ENCODE data around the gene GMEB2. TPM values are rescaled to one million over a fixed set of nuclear protein-coding genes. Genes with fewer than 3 reads are reported as not detected.

Gene GMEB2
- total and polyA plus RNA-seq, 7 experiments from 2014 or later: 11.0 to 30.2 (median 21.9) TPM

DNA sequence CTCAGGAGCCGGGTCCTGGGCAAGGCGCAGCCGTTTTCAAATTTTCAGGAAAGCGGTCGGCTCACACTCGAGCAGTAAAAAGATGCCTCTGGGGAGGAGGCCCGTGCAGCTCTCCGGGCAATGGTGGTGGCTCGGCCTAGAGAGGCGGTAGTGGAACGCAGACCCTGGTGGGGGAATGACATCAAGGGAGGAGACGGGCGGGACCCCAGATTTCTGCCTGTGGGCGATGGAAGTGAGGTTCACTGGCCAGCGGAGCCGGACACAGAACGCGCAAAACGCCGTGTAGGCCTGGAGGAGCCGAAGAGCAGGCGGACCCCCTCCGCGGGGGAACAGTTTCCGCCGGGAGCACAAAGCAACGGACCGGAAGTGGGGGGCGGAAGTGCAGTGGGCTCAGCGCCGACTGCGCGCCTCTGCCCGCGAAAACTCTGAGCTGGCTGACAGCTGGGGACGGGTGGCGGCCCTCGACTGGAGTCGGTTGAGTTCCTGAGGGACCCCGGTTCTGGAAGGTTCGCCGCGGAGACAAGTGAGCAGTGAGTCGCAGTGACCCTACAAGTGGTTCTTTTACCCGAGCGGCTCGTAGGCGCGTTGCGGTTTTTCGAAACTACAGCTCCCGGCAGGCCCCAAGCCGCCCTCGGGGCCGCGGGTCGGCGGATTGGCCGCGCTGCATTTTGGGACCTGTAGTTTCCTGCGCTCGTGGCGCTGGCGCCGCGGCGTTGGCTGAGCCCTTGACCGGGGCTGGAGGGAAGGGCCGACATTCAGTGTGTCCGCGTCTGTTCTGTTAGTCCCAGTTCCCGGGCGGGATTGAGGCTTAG, 31.2 kb upstream of the GMEB2 start, which contains the start of gene RTEL1:
RTEL1 (plus strand) TSS at position 376 of the 812 bp plus-strand sequence. CDS start 1,091 bp downstream, outside the sequence.
- ATAC-seq (peak; percentile 90), DNase-seq (peak; percentile 79 to 99 (median 89))
- Histone ChIP-seq H3K36me3 (ENCODE audit: control insufficient read depth in 2 of 3, insufficient read depth in 3 of 3, low read length in 3 of 3) (peaks cover 0 to 28% (median 0%) of the 10 kb centered on the region in 3 experiments), H3K4me1 (ENCODE audit: control insufficient read depth in 2 of 2, insufficient read depth in 2 of 2, low read length in 2 of 2) (peaks cover 18 to 20% of the 10 kb centered on the region in 2 donors), H3K4me3 (ENCODE audit: low read length) (peak within 1 kb of the TSS; percentile 100), H3K27me3 (ENCODE audit: control insufficient read depth in 2 of 2, insufficient read depth in 2 of 2, low read length in 2 of 2) (no peaks in the 10 kb centered on the region), H3K27ac (ENCODE audit: low read depth, low read length) (peak within 1 kb of the TSS; percentile 83), H3K9me3 (ENCODE audit: control insufficient read depth in 2 of 3, low read length in 3 of 3) (no peaks in the 10 kb centered on the region)
- ChIA-PET CTCF (interaction anchor here (0.7 to 1.3 kb wide), 5 partner anchors 14 to 208 kb away, joined by 3 to 4 read pairs (median 3); no protein-coding TSS in a partner anchor), POLR2A (interaction anchor here (0.6 to 4.5 kb wide), 19 partner anchors 9 to 322 kb away, joined by 3 to 53 read pairs (median 4); partner anchors contain the start of genes GMEB2, HELZ2, LIME1 and PPDPF)
- peaks cover 14 to 57% (median 36%) of the 10 kb centered on the region in 7 donors for H3K4me1 Mint-ChIP-seq
- H3K9me3 Mint-ChIP-seq: no peaks in the 10 kb centered on the region
- peak within 1 kb of the TSS; percentile 93 to 97 (median 95) for H3K27ac Mint-ChIP-seq
- H3K27me3 Mint-ChIP-seq: peaks cover 0 to 2% (median 0%) of the 10 kb centered on the region in 5 donors
- H3K4me3 Mint-ChIP-seq: peak within 1 kb of the TSS; percentile 86 to 97 (median 94)
- intact Hi-C loops (cut with micrococcal nuclease): loop anchor here (1.0 to 10.0 kb wide), 11 partner anchors 16 to 1273 kb away; partner anchors contain the start of genes ARFRP1 (in 2 of the 2), GMEB2 (in 2 of the 2), PRPF6 (in 2 of the 2) and LIME1 (in 1 of the 2)
- H3K36me3 Mint-ChIP-seq: peaks cover 0 to 8% (median 0%) of the 10 kb centered on the region in 5 donors

DNA sequence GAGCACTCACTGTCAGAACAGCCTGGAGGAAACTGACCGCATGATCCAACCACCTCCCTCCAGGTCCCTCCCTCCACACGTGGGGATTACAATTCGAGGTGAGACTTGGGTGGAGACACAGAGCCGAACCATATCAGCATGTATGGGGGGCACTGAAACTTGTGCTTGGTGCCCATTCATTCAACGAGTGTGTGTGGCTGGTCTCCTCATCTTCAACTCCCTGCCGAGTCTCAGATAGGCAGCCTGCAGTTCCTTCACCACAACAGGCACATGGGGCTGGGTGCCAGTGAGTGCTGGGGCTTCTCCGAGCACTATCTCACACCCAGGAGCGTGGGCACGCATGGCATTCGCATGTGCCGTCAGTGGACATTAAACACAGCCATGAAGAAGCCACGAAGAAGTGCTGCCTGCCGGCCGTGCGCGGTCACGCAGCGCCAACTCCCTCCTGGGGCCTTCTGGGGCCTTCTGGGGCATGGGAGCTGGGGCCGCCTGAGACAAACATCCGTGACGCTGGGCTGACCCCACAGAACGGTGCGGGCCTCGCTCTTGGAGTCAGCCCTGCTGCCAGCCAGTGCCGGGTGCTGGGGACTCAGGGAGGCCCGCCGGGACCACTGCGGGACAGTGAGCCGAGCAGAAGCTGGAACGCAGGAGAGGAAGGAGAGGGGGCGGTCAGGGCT, 30.5 kb upstream of the GMEB2 start:
- DNase-seq: no peak
- H3K27me3 Mint-ChIP-seq: peaks cover 0 to 2% (median 0%) of the 10 kb centered on the region in 5 donors
- H3K27ac Mint-ChIP-seq: peak overlapping the region; percentile 93 to 97 (median 95)
- Histone ChIP-seq H3K9me3 (ENCODE audit: control insufficient read depth in 2 of 3, low read length in 3 of 3) (no peaks in the 10 kb centered on the region), H3K4me1 (ENCODE audit: control insufficient read depth in 2 of 2, insufficient read depth in 2 of 2, low read length in 2 of 2) (peaks cover 18 to 20% of the 10 kb centered on the region in 2 donors), H3K27ac (ENCODE audit: low read depth, low read length) (peak overlapping the region; percentile 83), H3K27me3 (ENCODE audit: control insufficient read depth in 2 of 2, insufficient read depth in 2 of 2, low read length in 2 of 2) (no peaks in the 10 kb centered on the region), H3K36me3 (ENCODE audit: control insufficient read depth in 2 of 3, insufficient read depth in 3 of 3, low read length in 3 of 3) (peaks cover 0 to 22% (median 0%) of the 10 kb centered on the region in 3 experiments), H3K4me3 (ENCODE audit: low read length) (peak overlapping the region; percentile 100)
- ChIA-PET CTCF (interaction anchor here (0.7 to 1.3 kb wide), 4 partner anchors 14 to 114 kb away, joined by 3 to 4 read pairs (median 3); no protein-coding TSS in a partner anchor), POLR2A (interaction anchor here (0.6 to 4.5 kb wide), 10 partner anchors 8 to 217 kb away, joined by 4 to 53 read pairs (median 8); partner anchors contain the start of genes GMEB2, LIME1, PPDPF and PTK6)
- H3K4me1 Mint-ChIP-seq: peaks cover 14 to 57% (median 36%) of the 10 kb centered on the region in 7 donors
- no peaks in the 10 kb centered on the region for H3K9me3 Mint-ChIP-seq
- peaks cover 0 to 7% (median 0%) of the 10 kb centered on the region in 5 donors for H3K36me3 Mint-ChIP-seq
- no peak for ATAC-seq
- intact Hi-C loops (cut with micrococcal nuclease): loop anchor here in 1 of 2 donors (10.0 kb wide), 1 partner anchor 1273 kb away; the partner anchor contains the start of gene RPS21
- peak overlapping the region; percentile 86 to 97 (median 94) for H3K4me3 Mint-ChIP-seq

DNA sequence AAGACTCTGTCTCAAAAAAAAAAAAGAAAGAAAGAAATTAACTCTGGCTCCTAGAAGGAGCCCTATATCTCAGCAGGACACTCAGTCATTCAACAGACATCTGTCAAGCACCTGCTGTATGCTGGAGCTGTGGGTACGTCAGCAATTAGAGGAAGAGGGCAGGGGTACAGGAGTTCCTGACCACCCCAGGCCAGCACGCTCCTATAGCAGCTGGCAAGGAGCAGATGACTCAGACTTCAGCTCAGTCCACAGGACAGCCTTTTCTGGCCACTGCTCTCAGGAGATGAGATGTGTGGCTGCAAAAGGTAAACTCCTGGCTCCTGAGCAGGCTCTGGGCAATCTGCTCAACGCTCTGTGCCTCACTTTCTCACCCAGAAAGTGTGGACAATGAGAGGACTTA, 29.6 kb upstream of the GMEB2 start:
- DNase-seq (no peak), ATAC-seq (no peak)
- Histone ChIP-seq H3K4me3 (ENCODE audit: low read length) (no peak overlapping the region), H3K4me1 (ENCODE audit: control insufficient read depth in 2 of 2, insufficient read depth in 2 of 2, low read length in 2 of 2) (peaks cover 18 to 25% of the 10 kb centered on the region in 2 donors), H3K27ac (ENCODE audit: low read depth, low read length) (no peak overlapping the region), H3K9me3 (ENCODE audit: control insufficient read depth in 2 of 3, low read length in 3 of 3) (no peaks in the 10 kb centered on the region), H3K27me3 (ENCODE audit: control insufficient read depth in 2 of 2, insufficient read depth in 2 of 2, low read length in 2 of 2) (no peaks in the 10 kb centered on the region), H3K36me3 (ENCODE audit: control insufficient read depth in 2 of 3, insufficient read depth in 3 of 3, low read length in 3 of 3) (peaks cover 0 to 13% (median 0%) of the 10 kb centered on the region in 3 experiments)
- intact Hi-C loops (cut with micrococcal nuclease): loop anchor here in 1 of 2 donors (10.0 kb wide), 1 partner anchor 1272 kb away; the partner anchor contains the start of gene RPS21
- Mint-ChIP-seq H3K4me1 (peaks cover 18 to 60% (median 39%) of the 10 kb centered on the region in 7 donors), H3K27me3 (peaks cover 0 to 6% (median 0%) of the 10 kb centered on the region in 5 donors), H3K27ac (peak overlapping the region in 3 of 9 donors; percentile 43 to 96 (median 95)), H3K36me3 (peaks cover 0 to 4% (median 0%) of the 10 kb centered on the region in 5 donors), H3K4me3 (peak overlapping the region in 5 of 10 donors; percentile 14 to 95 (median 25)), H3K9me3 (peaks cover 0 to 3% (median 0%) of the 10 kb centered on the region in 11 donors)
- ChIA-PET POLR2A (interaction anchor here (0.7 to 4.5 kb wide), 3 partner anchors 16 to 117 kb away, joined by 4 to 53 read pairs (median 13); partner anchors contain the start of gene LIME1), CTCF (no interaction called here)

- intact Hi-C loops (cut with micrococcal nuclease): loop anchor here in 1 of 2 donors (10.0 kb wide), 1 partner anchor 1270 kb away; the partner anchor contains the start of gene RPS21
- peak overlapping the region in 5 of 10 donors; percentile 20 to 90 (median 78) for H3K4me3 Mint-ChIP-seq
- peaks cover 0 to 13% (median 0%) of the 10 kb centered on the region in 5 donors for H3K27me3 Mint-ChIP-seq
- Histone ChIP-seq H3K4me1 (ENCODE audit: control insufficient read depth in 2 of 2, insufficient read depth in 2 of 2, low read length in 2 of 2) (peaks cover 18 to 28% of the 10 kb centered on the region in 2 donors), H3K36me3 (ENCODE audit: control insufficient read depth in 2 of 3, insufficient read depth in 3 of 3, low read length in 3 of 3) (peaks cover 0 to 8% (median 0%) of the 10 kb centered on the region in 3 experiments), H3K27ac (ENCODE audit: low read depth, low read length) (no peak overlapping the region), H3K4me3 (ENCODE audit: low read length) (no peak overlapping the region), H3K27me3 (ENCODE audit: control insufficient read depth in 2 of 2, insufficient read depth in 2 of 2, low read length in 2 of 2) (no peaks in the 10 kb centered on the region), H3K9me3 (ENCODE audit: control insufficient read depth in 2 of 3, low read length in 3 of 3) (no peaks in the 10 kb centered on the region)
- peaks cover 0 to 4% (median 0%) of the 10 kb centered on the region in 11 donors for H3K9me3 Mint-ChIP-seq
- ATAC-seq (no peak), DNase-seq (no peak)
- CTCF ChIA-PET: no interaction called here
- POLR2A ChIA-PET: interaction anchor here (0.8 to 4.5 kb wide), 5 partner anchors 12 to 134 kb away, joined by 3 to 53 read pairs (median 4); no protein-coding TSS in a partner anchor
- H3K4me1 Mint-ChIP-seq: peaks cover 25 to 62% (median 42%) of the 10 kb centered on the region in 7 donors
- H3K27ac Mint-ChIP-seq: peak overlapping the region in 4 of 9 donors; percentile 21 to 82 (median 32)
- peaks cover 0 to 2% (median 0%) of the 10 kb centered on the region in 5 donors for H3K36me3 Mint-ChIP-seq
These were observed 28.3 kb upstream of the GMEB2 start for GRCh38 chr20:63655249-63655648.

DNA sequence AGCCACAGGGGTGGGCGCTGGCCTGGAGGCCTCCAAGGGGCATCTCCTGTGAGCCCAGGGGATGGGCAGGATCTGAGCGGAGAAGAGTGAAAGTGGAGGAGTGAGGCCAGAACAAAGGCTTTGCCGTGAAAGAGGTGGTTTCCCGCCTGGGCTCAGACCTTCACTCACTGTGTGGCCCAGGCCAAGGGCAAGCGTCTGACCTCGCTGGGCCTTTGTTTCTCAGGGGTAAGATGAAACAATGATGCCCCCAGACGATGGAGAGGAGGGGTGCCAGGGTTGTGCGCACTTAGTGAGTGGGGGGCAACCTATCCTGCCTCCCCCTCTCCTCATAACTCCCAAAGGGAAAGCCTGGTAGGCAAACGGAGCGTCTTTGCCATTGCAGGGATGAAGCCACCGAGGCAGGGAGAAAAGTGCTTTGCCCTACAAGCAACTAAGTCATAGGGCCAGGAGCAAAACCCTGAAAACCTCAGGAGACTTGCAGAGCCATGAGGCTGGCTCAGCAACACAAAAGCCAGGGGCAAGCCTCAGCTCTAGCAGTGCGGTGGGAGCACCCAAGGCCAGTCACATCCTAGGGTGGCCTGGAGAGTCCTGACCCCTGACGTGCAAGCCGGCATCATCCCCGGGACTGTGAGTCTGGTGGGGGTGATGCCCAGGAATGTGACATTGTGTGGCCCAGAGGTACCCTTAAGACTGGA, 27.2 kb upstream of the GMEB2 start:
- peak overlapping the region; percentile 40 to 84 (median 78) for H3K27ac Mint-ChIP-seq
- ATAC-seq: no peak
- POLR2A ChIA-PET: interaction anchor here (0.8 to 4.5 kb wide), 10 partner anchors 10 to 133 kb away, joined by 3 to 53 read pairs (median 4); partner anchors contain the start of genes ARFRP1, GMEB2 and ZGPAT

More for the DNA sequence above, 27.2 kb upstream of the GMEB2 start:
- Histone ChIP-seq H3K36me3 (ENCODE audit: control insufficient read depth in 2 of 3, insufficient read depth in 3 of 3, low read length in 3 of 3) (peaks cover 0 to 10% (median 0%) of the 10 kb centered on the region in 3 experiments), H3K9me3 (ENCODE audit: control insufficient read depth in 2 of 3, low read length in 3 of 3) (no peaks in the 10 kb centered on the region), H3K27me3 (ENCODE audit: control insufficient read depth in 2 of 2, insufficient read depth in 2 of 2, low read length in 2 of 2) (no peaks in the 10 kb centered on the region), H3K27ac (ENCODE audit: low read depth, low read length) (peak overlapping the region; percentile 60), H3K4me1 (ENCODE audit: control insufficient read depth in 2 of 2, insufficient read depth in 2 of 2, low read length in 2 of 2) (peaks cover 18 to 24% of the 10 kb centered on the region in 2 donors), H3K4me3 (ENCODE audit: low read length) (peak overlapping the region; percentile 70)
- no peak for DNase-seq
- peaks cover 0 to 2% (median 0%) of the 10 kb centered on the region in 5 donors for H3K36me3 Mint-ChIP-seq
- H3K27me3 Mint-ChIP-seq: peaks cover 0 to 13% (median 0%) of the 10 kb centered on the region in 5 donors
- intact Hi-C loops (cut with micrococcal nuclease): loop anchor here in 1 of 2 donors (1.0 to 10.0 kb wide), 6 partner anchors 12 to 1269 kb away; partner anchors contain the start of genes GMEB2 and RPS21
- H3K4me1 Mint-ChIP-seq: peaks cover 22 to 51% (median 34%) of the 10 kb centered on the region in 7 donors
- CTCF ChIA-PET: no interaction called here
- peaks cover 0 to 4% (median 0%) of the 10 kb centered on the region in 11 donors for H3K9me3 Mint-ChIP-seq
- peak overlapping the region; percentile 71 to 90 (median 82) for H3K4me3 Mint-ChIP-seq

Data from naive thymus-derived CD4-positive, alpha-beta T cell (primary cell).